SK-N-SH treated with all-trans-retinoic acid at 6 μM for 48 hours (cell line): ENCODE data around the gene JMJD1C.

ENCODE experiments used
- ARNTL ChIP-seq: fragments of 450-650 bp; formaldehyde crosslinking; IDR thresholded peaks from 2 replicates; pipeline ENCODE4 v1.5.0; 2020; ENCODE audit warnings: low read depth, mild to moderate bottlenecking, moderate library complexity, borderline replicate concordance
- CREB5 ChIP-seq: fragments of 250-450 bp; sonication (Bioruptor Pico); IDR thresholded peaks from 2 replicates; pipeline ENCODE4 v1.5.1; 2020; ENCODE audit warnings: low read depth, mild to moderate bottlenecking, moderate library complexity
- PATZ1 ChIP-seq: fragments of 250-450 bp; sonication (Bioruptor Pico); IDR thresholded peaks from 2 replicates; pipeline ENCODE4 v1.8.0; 2020; ENCODE audit warnings: mild to moderate bottlenecking, moderate library complexity, borderline replicate concordance
- RARB ChIP-seq: fragments of 250-450 bp; sonication (Bioruptor Pico); IDR thresholded peaks from 2 replicates; pipeline ENCODE4 v1.8.0; 2021; ENCODE audit warnings: mild to moderate bottlenecking, moderate library complexity
- SNAI2 ChIP-seq: fragments of 250-450 bp; sonication (Bioruptor Pico); IDR thresholded peaks from 2 replicates; pipeline ENCODE4 v1.5.0; 2020; ENCODE audit warnings: mild to moderate bottlenecking, moderate library complexity
- TOX ChIP-seq: fragments of 250-450 bp; sonication (Bioruptor Pico); IDR thresholded peaks from 2 replicates; pipeline ENCODE4 v1.8.0; 2021; ENCODE audit warnings: mild to moderate bottlenecking, moderate library complexity, borderline replicate concordance
- TSHZ2 ChIP-seq: fragments of 250-450 bp; sonication (Bioruptor Pico); IDR thresholded peaks from 2 replicates; pipeline ENCODE4 v1.5.0; 2020; ENCODE audit warnings: mild to moderate bottlenecking, moderate library complexity
- ZFP3 ChIP-seq: fragments of 250-450 bp; sonication (Bioruptor Pico); IDR thresholded peaks from 2 replicates; pipeline ENCODE4 v1.5.0; 2020; ENCODE audit warnings: mild to moderate bottlenecking, moderate library complexity
- ZFP30 ChIP-seq: fragments of 450-650 bp; formaldehyde crosslinking; IDR thresholded peaks from 2 replicates; pipeline ENCODE4 v1.5.0; 2022; ENCODE audit warnings: mild to moderate bottlenecking, moderate library complexity
- ZNF565 ChIP-seq: fragments of 450-650 bp; formaldehyde crosslinking; conservative IDR thresholded peaks from 2 replicates; pipeline ENCODE4 v1.5.0; 2020; ENCODE audit warnings: low read depth, mild to moderate bottlenecking, moderate library complexity
- ZNF8 ChIP-seq: fragments of 450-650 bp; formaldehyde crosslinking; IDR thresholded peaks from 2 replicates; pipeline ENCODE4 v1.5.0; 2020; ENCODE audit warnings: mild to moderate bottlenecking, moderate library complexity

GRCh38 chr10:63221950-63222349 is 243.8 kb downstream of the JMJD1C start:
- TF ChIP-seq ZNF565 (CRISPR knock-in tag): no peak
- TF ChIP-seq ZFP3 (CRISPR knock-in tag): no peak
- TF ChIP-seq ARNTL: no peak
- TF ChIP-seq RARB (CRISPR knock-in tag): no peak
- TF ChIP-seq CREB5 (CRISPR knock-in tag): no peak
- TF ChIP-seq TSHZ2 (CRISPR knock-in tag): no peak
- TF ChIP-seq ZNF8 (CRISPR knock-in tag): no peak
- TF ChIP-seq SNAI2 (CRISPR knock-in tag): no peak
- no peak for TF ChIP-seq ZFP30 (CRISPR knock-in tag)
- TF ChIP-seq PATZ1 (CRISPR knock-in tag): no peak
- TF ChIP-seq TOX: no peak
